HG02938 (cell line): Measurements from ENCODE around the gene SETD4.
"Not testable (repeated sequence)": the region's sequence is repeated elsewhere in the genome, so short reads cannot be mapped to it uniquely, and the experiment has no call there.

ENCODE experiments used
- ATAC-seq: cut with Tn5 transposase; IDR thresholded peaks from one replicate; pipeline ENCODE4 v1.9.1; 2021; ENCODE audit warnings: mild to moderate bottlenecking, moderate library complexity; ENCODE audit not compliant: unreplicated experiment

The SETD4 gene

DNA sequence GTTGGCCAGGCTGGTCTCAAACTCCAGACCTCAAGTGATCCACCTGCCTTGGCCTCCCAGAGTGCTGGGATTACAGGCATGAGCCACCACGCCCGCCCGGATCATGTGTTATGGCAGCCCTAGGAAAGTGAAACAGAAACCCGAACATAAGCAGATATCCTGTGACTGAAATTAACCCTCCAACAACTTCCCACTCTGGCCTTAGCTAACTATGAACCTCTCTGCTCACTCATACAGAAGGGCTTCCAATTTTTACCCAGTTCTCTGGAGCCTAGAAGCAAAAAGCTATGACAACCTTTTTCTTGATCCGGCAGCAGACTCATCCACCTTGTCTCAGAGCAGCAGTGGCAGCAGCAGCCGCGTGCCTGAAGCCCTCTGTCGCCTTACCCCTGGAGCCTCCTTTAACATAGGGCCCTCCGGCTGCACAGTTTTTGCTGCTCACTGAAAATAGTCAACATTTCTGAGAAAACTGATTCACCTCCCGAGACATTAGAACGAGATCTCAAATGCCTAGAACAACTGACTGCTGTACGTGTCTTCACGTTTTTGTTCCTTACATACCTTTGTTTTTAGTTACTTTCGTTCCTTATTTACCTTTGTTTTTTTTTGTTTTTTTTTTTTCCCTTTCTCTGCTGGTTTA, 18.8 kb upstream of the SETD4 start:
- no peak for ATAC-seq

DNA sequence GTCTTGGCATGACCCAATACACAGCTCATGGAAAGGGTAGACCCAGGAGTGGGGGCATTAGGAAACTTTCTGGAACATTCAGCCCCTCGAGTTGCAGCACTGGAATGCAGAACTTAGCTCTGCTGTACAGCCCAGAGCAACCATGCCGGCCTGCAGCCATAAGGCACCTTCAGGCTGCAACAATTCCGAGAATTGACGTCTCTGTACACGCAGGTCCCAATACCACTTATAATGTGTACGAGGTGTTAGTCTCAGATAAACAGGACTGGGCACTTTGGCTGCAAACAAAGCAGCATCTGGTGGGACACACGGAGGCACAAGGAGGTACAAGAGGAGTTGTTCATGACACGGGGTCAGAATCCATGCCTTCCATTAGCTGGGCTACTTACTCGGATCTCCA, 17.4 kb upstream of the SETD4 start:
- no peak for ATAC-seq

DNA sequence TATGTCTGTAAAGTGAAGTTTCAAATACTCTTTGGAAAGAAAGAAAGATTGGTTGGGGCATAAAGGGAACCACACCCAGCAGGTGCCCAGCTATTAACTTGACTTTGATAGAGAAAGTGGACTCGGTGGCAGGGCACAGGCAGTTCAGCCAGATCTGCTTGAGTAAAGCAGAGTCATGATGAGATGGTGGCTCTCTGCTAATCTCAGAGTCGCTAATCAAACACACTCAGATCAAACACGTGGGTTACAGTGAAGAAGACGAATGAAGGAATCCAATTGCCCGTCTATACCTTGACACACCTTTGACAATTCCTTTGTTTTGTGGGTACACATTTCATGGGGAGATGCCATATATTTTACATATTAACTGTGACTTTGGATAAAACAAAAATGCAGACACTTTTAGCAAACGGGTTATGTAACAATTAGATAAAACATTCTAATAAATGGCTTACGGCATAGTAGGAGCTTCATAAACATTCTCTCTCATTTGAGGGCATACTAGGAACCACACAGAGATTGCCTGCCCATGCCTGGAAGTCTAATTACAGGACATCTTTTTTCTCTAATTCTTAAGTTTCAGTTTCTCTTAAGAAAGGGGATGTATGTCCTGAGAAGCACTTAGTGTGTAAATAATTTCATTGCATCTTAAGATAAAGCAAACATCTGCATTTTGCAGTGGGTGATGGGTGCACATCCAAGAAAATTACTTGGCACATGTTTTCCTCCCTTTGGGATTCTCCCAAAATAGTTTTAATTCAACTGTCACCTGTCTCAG, 16.7 kb upstream of the SETD4 start:
- ATAC-seq, result no peak

DNA sequence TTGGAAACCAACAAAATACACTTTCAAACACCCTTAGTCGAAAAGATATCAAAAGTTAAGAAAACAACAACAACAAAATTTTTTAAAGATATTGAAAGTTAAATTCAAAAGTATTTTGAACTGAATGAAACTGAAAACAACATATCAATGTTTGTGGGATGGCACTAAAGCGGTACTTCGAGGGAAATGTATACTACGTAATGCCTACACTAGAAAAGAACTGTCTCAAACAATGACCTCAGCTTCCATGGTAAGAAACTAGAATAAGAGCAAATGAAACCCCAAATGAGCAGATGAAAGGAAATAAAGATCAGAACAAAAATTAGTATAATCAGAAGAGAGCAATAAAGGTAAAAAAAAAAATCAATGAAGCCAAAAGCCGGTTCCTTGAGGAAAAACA, 15.6 kb upstream of the SETD4 start:
- no peak for ATAC-seq

DNA sequence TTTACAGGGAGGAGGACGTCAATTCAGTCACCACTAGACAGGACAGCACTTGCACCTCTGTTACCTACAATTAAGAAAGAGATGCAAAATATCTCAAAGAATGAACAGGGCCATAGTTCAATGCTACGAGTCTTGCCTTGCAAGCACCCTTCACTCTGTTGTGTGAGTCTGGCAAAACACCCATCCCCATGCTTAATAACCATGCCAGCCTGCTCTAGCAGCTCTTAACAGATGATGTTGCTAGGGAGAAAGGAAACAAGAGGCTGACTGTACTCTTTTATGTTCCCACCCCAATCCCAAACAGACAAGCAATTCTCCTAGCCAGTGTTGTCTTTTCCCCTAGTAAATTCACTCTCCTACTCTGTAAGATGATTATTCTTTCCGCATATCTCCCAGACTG, 14.8 kb upstream of the SETD4 start:
- no peak for ATAC-seq

DNA sequence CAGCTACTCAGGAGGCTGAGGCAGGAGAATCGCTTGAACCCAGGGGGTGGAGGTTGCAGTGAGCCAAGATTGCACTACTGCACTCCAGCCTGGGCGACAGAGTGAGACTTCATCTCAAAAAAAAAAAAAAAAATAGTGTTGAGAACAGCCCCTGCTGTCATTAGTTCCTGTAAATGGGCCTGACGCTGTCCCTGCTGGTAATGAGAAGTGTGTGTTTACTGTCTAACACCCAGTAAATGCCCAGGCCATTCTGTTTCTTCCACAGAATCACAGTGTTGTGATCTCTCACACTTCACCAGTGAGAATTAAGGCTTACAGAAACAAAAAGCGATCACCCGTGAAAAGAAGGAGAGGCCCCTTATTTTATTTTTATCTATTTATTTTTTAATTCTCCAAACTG, 13.6 kb upstream of the SETD4 start:
- not testable (repeated sequence) for ATAC-seq

DNA sequence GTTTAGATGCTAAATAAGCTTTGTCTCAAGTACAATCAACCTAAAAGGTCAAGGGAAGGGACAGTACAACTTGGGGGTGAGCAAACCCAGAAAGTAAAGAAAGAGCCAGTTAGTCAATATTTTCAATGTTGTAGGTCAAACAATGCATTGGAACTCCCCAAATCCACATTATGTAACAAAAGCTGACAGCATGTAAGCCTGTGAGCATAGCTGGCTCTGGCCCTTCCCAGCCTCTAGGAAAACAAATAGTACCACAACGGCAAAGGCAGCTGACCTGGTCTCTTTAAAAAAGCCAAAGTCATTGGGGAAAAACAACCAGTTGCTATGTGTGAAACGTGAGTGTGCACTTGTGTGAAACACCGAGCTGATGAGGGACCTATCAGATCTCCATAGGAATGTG, 12.9 kb upstream of the SETD4 start:
- ATAC-seq, result no peak

DNA sequence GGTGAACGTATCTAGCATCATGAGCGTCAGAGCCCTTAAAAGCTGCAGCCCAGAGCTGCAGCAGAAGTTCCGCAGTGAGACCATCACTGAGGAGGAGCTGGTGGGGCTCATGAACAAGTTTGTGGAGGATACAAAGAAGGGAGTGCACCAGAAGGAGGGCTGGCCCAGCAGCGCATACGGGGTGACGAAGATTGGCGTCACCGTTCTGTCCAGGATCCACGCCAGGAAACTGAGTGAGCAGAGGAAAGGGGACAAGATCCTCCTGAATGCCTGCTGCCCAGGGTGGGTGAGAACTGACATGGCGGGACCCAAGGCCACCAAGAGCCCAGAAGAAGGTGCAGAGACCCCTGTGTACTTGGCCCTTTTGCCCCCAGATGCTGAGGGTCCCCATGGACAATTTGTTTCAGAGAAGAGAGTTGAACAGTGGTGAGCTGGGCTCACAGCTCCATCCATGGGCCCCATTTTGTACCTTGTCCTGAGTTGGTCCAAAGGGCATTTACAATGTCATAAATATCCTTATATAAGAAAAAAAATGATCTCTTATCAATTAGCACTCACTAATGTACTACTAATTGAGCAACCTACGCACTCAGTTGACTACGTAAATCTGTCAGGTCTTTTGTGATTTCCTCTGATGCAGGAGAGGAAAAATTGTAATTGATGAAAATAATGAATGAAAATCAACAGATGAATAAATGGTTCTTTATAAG, 12.3 kb upstream of the SETD4 start:
- no peak for ATAC-seq

DNA sequence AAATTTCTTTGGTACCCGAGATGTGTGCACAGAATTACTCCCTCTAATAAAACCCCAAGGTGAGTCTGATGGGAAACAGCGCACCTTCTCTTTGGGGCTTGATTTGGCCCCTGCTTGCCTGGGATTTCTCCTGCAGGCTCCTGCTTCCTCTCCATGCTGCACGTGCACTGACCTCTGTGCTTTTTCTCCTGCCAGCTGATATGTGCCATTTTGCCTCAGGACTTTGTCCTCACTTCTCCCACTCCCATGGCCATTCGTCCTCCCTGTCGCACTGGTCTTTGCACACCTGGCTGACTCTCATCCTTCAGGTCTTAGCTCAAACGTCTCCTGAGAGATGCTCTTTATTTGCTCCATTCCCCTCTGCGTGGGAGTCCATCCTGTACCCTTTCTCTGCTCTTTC, 10.7 kb upstream of the SETD4 start:
- no peak for ATAC-seq

DNA sequence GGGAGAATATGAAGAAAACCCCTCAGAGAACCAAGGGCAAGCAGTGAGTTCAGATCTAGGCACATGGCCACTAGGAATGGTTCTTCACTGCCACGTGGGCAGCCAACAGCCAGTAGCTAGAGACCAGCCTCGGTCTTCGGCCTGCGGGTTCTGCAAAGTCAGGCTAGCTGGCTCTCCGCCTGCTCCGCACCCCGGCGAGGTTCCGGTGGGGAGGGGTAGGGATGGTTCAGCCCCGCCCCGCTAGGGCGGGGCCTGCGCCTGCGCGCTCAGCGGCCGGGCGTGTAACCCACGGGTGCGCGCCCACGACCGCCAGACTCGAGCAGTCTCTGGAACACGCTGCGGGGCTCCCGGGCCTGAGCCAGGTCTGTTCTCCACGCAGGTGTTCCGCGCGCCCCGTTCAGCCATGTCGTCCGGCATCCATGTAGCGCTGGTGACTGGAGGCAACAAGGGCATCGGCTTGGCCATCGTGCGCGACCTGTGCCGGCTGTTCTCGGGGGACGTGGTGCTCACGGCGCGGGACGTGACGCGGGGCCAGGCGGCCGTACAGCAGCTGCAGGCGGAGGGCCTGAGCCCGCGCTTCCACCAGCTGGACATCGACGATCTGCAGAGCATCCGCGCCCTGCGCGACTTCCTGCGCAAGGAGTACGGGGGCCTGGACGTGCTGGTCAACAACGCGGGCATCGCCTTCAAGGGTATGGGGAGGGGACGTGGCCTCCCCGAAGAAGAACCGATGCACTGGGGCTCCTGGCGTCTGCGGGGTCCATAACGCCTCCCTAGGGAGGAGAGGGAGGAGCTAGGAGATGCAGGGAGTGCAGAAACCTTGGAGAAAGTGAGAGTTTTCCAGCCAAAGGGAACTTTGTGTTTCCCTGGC, 9.6 kb upstream of the SETD4 start, which contains the start of gene CBR1:
Gene CBR1 (plus strand): TSS at position 312 of the 871 bp plus-strand sequence. CDS start 92 bp downstream, at position 404.
- ATAC-seq, result peak; percentile 92

DNA sequence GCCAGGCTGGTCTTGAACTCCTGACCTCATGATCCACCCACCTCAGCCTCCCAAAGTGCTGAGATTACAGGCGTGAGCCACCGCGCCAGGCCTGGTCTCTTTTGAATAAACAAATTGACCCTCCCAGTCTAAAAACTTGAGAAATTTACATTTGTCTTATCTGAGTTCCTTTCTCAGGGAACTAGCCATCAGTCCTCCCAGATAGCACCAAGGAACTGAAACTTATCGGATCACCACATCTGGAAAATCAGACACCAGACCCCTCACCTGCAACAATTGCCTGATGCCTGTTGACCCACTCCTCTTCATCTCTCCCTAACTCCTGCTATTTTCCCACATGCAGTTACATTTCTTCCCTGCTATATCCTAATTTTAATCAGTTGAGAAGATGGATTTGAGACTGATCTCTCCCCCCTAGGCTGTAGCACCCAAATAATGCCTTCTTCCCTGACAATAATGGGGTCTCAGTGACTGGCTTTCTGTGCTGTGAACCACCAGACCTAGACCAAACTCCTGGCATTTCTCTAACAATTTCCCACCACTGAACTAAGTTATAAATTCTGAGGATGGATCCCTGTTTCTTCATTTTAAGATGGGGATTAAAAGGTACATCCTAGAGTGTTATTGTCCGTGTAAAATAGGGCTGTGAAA, 8.5 kb upstream of the SETD4 start:
- no peak for ATAC-seq

DNA sequence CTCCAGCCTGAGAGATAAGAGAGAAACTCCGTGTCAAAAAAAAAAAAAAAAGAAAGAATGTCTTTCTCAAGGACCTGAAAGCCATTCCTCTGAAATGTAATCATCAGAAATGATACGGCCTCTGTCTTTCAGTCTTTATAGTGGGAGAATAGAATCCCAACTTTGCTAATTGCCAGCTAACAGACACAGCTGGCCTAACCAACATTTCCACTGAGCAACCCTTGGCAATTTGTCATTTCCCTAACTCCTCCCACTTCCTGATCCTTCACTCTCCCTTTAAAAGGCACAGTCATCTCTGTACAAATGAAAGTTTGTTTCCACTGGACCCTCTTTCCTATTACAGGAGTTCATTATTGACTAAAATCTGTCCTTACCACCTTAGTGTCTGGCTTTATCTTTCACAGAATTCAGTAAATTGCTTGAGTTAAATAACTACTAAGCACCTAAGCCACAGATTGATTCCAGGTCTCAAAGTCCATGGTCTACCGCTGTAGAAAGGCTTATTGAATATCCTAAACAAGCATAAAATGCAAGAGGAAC, 5.2 kb upstream of the SETD4 start:
- ATAC-seq, result no peak

DNA sequence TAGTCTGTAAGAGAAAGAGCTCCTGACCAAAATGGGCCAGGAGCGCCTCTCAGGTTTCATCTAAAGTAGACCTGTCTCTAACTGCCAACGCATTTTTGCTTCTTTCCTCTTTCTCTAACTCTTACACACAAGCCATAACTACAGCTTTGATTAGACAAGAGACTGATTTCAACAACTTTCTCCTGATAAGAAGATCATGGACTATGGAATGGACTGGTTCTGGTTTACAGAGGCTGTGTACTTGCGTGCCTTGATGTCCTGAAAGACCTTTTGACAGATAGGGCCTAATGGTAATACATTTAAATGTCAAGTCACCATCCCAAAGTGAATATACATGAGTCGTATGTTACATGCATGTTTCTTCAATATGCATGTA, 3.7 kb upstream of the SETD4 start:
- ATAC-seq, result no peak

DNA sequence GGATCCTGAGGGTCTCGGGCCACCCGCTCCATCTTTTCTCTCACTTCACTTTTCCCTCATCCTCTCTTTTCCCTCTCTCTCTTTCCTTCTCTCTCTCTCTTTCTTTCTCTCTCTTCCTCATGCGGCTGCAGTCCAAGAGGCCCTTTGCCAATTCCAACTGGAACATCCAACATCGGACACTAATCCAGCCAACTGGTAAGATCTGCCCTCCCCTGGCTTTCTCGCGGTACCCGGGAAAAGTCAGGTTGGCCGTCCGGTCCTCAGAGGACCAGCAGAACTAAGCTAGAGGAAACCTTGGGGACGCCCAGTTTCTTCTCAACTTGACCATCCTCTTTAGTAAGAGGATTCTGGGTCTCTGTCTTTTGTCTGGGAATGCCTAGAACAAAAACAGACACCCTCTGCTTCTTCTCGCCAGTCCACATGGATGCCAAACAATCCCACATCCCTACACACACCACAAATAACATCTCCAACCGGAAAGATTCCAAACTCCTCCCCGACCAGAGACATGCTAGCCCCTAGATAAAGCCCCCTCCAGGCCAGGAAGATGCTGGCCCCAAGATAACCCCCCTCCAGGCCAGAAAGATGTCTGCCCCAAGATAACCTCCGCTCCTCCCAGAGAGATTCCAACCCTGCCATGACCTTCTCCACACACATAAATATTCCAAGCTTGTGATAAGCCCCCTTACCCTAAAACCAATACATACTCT, 3.2 kb upstream of the SETD4 start:
- no peak for ATAC-seq

DNA sequence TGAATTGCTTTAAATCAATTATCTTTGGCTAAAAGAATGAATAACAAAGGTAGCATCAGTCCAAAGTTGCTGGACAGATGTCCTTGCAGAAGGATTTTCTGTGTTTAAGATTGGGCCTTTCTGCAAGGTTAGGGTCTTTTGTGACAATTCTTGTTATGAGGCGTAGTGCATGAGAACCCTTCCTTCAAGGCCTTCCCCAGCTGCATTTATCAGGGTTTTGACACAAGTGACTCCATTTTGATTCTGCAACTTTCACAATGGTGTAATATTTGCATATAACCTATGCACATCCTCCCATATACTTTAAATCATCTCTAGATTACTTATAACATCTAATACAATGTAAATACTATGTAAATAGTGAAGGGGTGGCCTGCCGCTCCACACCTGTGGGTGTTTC, 1.1 kb upstream of the SETD4 start:
- ATAC-seq, result no peak

DNA sequence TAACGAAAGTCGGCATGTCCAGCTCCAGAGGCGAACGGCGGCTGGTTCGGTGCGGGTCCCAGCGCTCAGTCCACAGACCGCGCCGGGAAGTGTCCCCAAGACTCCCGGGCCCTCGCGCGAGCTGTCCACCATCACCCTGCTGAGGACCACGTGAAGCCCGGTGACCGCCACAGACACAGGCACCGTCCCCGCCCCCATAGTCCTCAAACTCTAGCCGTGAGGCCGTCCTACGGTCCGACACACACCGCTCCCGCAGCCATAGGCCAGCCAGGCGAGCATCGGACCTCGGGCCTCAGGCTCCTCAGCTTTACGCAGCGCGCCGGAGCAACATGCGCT, 535 bp downstream of the SETD4 start:
- ATAC-seq, result peak; percentile 41

DNA sequence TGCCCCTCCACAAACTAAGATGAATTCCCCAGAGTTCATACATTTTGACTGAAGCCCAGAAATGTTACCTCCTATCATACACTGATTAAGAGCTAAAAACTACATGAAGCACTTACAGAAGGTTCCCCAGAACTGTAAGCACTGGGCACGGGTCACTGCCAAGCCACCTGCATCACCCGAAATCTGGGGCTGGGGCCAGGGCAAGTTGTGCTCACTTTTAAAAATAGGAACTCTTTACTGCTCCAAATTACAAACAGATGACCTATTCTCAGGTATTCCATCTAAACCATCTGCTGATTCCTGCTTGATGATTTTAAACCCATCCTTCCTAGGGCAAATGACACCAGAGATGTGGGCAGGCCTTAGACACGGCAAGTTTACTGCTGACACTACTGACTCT, 4.8 kb downstream of the SETD4 start:
- no peak for ATAC-seq

DNA sequence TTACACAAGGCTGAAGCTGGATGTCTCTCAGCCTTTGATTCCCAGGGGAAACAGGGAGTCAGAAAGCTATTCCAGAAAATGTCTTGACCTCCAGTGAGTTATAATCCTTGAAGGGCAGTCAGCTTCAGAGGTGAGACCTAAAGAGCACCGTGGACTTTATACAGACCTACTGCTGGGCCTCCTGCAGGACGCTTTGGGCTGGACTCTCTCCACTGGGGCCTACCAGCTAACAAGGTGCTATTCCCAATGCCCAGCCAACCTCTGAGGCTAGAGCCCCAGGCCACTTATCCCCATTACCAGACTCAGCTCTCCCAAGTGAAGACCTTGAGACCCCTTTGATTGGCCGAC, 6.6 kb downstream of the SETD4 start:
- ATAC-seq, result no peak

DNA sequence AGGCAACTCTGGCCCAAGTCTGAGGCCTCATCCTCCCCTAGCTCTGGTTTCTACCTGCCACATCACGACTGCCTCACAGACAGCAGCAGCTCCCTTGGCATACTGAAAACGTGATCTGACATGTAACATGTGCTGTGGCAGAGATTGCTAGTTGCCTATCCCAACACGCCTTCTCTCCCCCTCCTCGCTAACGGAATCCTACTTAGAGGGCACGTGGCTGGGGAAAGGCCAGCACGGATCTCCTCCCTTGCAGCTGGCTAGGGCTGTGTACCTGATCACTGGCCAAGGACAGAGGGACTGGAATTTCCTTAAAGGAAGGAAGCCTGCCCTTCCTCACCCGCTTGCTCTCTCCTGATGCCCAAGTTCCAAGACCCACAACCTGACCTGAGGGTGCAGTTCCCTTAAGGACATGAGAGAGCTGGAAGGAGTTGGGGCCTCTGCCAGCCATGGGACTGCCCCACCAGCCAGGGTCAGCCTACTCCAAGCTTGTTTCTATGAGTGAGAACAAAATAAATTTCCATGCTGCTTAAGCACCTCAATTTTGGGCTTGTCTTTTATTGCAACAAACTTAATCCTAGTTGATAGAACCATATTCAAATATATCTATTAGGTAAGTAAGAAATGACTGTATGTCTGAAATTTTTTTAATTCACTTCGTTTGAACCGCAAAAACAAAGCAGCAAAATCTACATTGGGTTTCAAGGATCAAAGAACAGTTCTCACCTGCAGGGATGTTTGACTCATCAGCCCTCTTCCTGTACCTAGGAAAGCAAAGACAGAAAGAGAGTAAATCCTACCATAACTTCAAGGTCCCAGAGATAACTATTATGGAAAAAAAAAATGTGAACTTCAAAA, 7.2 kb downstream of the SETD4 start:
- ATAC-seq, result no peak
